GM11168 (cell line): ENCODE data around the gene DAAM2.

Experiments used
- in situ Hi-C: fragments of 300-500 bp; cut with MboI; formaldehyde crosslinking; loops from one replicate; pipeline ENCODE4 v1.12.0; 2022; ENCODE audit warnings: low sequenced_read_pairs; ENCODE audit not compliant: unreplicated experiment

Gene DAAM2

GRCh38 chr6:39815356-39815755, 23.2 kb downstream of the DAAM2 start:
- in situ Hi-C loops, result no loop called here

GRCh38 chr6:39816747-39817146, 24.6 kb downstream of the DAAM2 start:
- in situ Hi-C loops, result no loop called here

- in situ Hi-C loops, result no loop called here
These were observed 26.5 kb downstream of the DAAM2 start for GRCh38 chr6:39818695-39819094.

GRCh38 chr6:39819228-39819627, 27.1 kb downstream of the DAAM2 start:
- in situ Hi-C loops, result no loop called here

GRCh38 chr6:39819676-39820075, 27.5 kb downstream of the DAAM2 start:
- in situ Hi-C loops, result no loop called here

GRCh38 chr6:39820553-39820952, 28.4 kb downstream of the DAAM2 start:
- in situ Hi-C loops, result no loop called here

- in situ Hi-C loops, result no loop called here
These were observed 29.0 kb downstream of the DAAM2 start for GRCh38 chr6:39821046-39821740.

GRCh38 chr6:39821742-39822532, 29.8 kb downstream of the DAAM2 start:
- in situ Hi-C loops, result no loop called here

- in situ Hi-C loops, result no loop called here
These were observed 31.0 kb downstream of the DAAM2 start for GRCh38 chr6:39822846-39823815.

GRCh38 chr6:39824030-39824926, 32.1 kb downstream of the DAAM2 start:
- in situ Hi-C loops, result no loop called here

GRCh38 chr6:39829331-39829730, 37.2 kb downstream of the DAAM2 start:
- in situ Hi-C loops, result no loop called here

- in situ Hi-C loops, result no loop called here
These were observed 38.3 kb downstream of the DAAM2 start for GRCh38 chr6:39830444-39830843.

GRCh38 chr6:39831701-39832100, 39.5 kb downstream of the DAAM2 start:
- in situ Hi-C loops, result no loop called here

GRCh38 chr6:39834278-39834677, 42.1 kb downstream of the DAAM2 start:
- in situ Hi-C loops, result no loop called here

GRCh38 chr6:39834866-39835265, 42.7 kb downstream of the DAAM2 start:
- in situ Hi-C loops, result no loop called here

GRCh38 chr6:39835821-39836295, 43.7 kb downstream of the DAAM2 start:
- in situ Hi-C loops, result no loop called here

GRCh38 chr6:39836606-39837005, 44.4 kb downstream of the DAAM2 start:
- in situ Hi-C loops, result no loop called here

GRCh38 chr6:39839445-39839844, 47.3 kb downstream of the DAAM2 start:
- in situ Hi-C loops, result no loop called here

- in situ Hi-C loops, result no loop called here
These were observed 48.6 kb downstream of the DAAM2 start for GRCh38 chr6:39840781-39841180.
